Natural killer cell (primary cell): Measurements from ENCODE around the gene KRTAP9-9. TPM values are rescaled to one million over a fixed set of nuclear protein-coding genes. Genes with fewer than 3 reads are reported as not detected.
"Not testable (repeated sequence)": the region's sequence is repeated elsewhere in the genome, so short reads cannot be mapped to it uniquely, and the experiment has no call there.

Experiments used
- ATAC-seq, 3 donors: fragments of 150-1000 bp in 2 of 3; fragments of 200-7000 bp in 1 of 3; cut with Tn5 transposase; 1 replicate in 1 of 3; 2 replicates in 2 of 3; pipeline ENCODE4 v1.10.0; 2021; ENCODE audit warnings: mild to moderate bottlenecking in 2 of 3, moderate library complexity in 2 of 3
- DNase-seq, 2 donors: peaks; one replicate each; pipeline versions ENCODE4 v3.0.0 to v3.0.0-alpha.2; 2013 to 2021; ENCODE audit warnings: mixed read lengths in 1 of 2
- H3K27ac ChIP-seq: one replicate; pipeline ENCODE4 v1.5.1; 2013; ENCODE audit warnings: mild to moderate bottlenecking, low read length
- H3K27me3 ChIP-seq: one replicate; pipeline ENCODE4 v1.6.1; 2013; ENCODE audit warnings: low read length; ENCODE audit not compliant: control insufficient read depth, insufficient read depth
- H3K36me3 ChIP-seq: one replicate; pipeline ENCODE4 v1.6.1; 2013; ENCODE audit warnings: low read length; ENCODE audit not compliant: control insufficient read depth, insufficient read depth
- H3K4me1 ChIP-seq: one replicate; pipeline ENCODE4 v1.6.1; 2013; ENCODE audit warnings: low read length; ENCODE audit not compliant: control insufficient read depth, insufficient read depth
- H3K4me3 ChIP-seq: one replicate; pipeline ENCODE4 v1.5.1; 2013; ENCODE audit warnings: low read length
- H3K9me3 ChIP-seq: one replicate; pipeline ENCODE4 v1.6.1; 2013; ENCODE audit warnings: low read length; ENCODE audit not compliant: control insufficient read depth, insufficient read depth
- H3K27ac Mint-ChIP-seq, 2 donors: one replicate each; pipeline ENCODE4 v1.8.0; 2022; ENCODE audit warnings: mild to moderate bottlenecking in 2 of 2, mixed read lengths in 2 of 2, moderate library complexity in 1 of 2
- H3K27me3 Mint-ChIP-seq, 2 donors: one replicate each; pipeline ENCODE4 v1.8.0; 2022; ENCODE audit warnings: low read depth in 2 of 2, mixed read lengths in 2 of 2
- H3K36me3 Mint-ChIP-seq: one replicate; pipeline ENCODE4 v1.8.0; 2022; ENCODE audit warnings: mixed read lengths
- H3K4me1 Mint-ChIP-seq, 2 donors: one replicate each; pipeline ENCODE4 v1.8.0; 2022; ENCODE audit warnings: mixed read lengths in 2 of 2
- H3K4me3 Mint-ChIP-seq: one replicate; pipeline ENCODE4 v1.8.0; 2022; ENCODE audit warnings: mild to moderate bottlenecking, moderate library complexity, mixed read lengths
- H3K9me3 Mint-ChIP-seq, 2 donors: one replicate each; pipeline ENCODE4 v1.8.0; 2022; ENCODE audit warnings: mixed read lengths in 2 of 2
- WGBS: methylation state at CpG from one replicate; pipeline ENCODE4 v1.1.7; 2013; ENCODE audit warnings: missing lambda C conversion rate; ENCODE audit not compliant: insufficient coverage; 5-methylcytosine and 5-hydroxymethylcytosine counted together
- intact Hi-C: fragments of 100-400 bp; cut with micrococcal nuclease; formaldehyde crosslinking; loops from one replicate; pipeline ENCODE4 v1.14.2; 2022
- total RNA-seq, 4 donors: library from RNA; stranded (reverse); fragments of 120-200 nt in 1 of 4; gene quantifications; one replicate each; pipeline versions ENCODE4 v1.2.3 to v1.2.4, GENCODE V29; 2013 to 2022
- TF ChIP-seq, protein P1 (sequence below): fragments of 200-600 bp; IDR thresholded peaks from one replicate; pipeline ENCODE4 v1.8.0; 2022; ENCODE audit warnings: antibody characterized with exemption

Gene KRTAP9-9
- total RNA-seq, 3 donors from 2014 or later (not counting 1 experiment from before 2014, with no cell fraction given): not detected

- WGBS: 57% methylated on average over 1 of the region's 1 CpG
- Histone ChIP-seq H3K36me3 (no peaks in the 10 kb centered on the region), H3K27ac (no peak overlapping the region), H3K27me3 (no peaks in the 10 kb centered on the region), H3K4me3 (no peak overlapping the region), H3K4me1 (no peaks in the 10 kb centered on the region), H3K9me3 (no peaks in the 10 kb centered on the region)
- no peak for ATAC-seq
- no peak overlapping the region for H3K4me3 Mint-ChIP-seq
- no peaks in the 10 kb centered on the region for H3K9me3 Mint-ChIP-seq
- H3K4me1 Mint-ChIP-seq: no peaks in the 10 kb centered on the region
- H3K27me3 Mint-ChIP-seq: peaks cover 12 to 26% of the 10 kb centered on the region in 2 donors
- H3K36me3 Mint-ChIP-seq: no peaks in the 10 kb centered on the region
- TF ChIP-seq, protein P1, sequence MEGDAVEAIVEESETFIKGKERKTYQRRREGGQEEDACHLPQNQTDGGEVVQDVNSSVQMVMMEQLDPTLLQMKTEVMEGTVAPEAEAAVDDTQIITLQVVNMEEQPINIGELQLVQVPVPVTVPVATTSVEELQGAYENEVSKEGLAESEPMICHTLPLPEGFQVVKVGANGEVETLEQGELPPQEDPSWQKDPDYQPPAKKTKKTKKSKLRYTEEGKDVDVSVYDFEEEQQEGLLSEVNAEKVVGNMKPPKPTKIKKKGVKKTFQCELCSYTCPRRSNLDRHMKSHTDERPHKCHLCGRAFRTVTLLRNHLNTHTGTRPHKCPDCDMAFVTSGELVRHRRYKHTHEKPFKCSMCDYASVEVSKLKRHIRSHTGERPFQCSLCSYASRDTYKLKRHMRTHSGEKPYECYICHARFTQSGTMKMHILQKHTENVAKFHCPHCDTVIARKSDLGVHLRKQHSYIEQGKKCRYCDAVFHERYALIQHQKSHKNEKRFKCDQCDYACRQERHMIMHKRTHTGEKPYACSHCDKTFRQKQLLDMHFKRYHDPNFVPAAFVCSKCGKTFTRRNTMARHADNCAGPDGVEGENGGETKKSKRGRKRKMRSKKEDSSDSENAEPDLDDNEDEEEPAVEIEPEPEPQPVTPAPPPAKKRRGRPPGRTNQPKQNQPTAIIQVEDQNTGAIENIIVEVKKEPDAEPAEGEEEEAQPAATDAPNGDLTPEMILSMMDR: no peak
- no peak overlapping the region for H3K27ac Mint-ChIP-seq
- DNase-seq: no peak
- intact Hi-C loops: no loop called here
These were observed 16.7 kb downstream of the KRTAP9-9 start for GRCh38 chr17:41271858-41272257.

DNA sequence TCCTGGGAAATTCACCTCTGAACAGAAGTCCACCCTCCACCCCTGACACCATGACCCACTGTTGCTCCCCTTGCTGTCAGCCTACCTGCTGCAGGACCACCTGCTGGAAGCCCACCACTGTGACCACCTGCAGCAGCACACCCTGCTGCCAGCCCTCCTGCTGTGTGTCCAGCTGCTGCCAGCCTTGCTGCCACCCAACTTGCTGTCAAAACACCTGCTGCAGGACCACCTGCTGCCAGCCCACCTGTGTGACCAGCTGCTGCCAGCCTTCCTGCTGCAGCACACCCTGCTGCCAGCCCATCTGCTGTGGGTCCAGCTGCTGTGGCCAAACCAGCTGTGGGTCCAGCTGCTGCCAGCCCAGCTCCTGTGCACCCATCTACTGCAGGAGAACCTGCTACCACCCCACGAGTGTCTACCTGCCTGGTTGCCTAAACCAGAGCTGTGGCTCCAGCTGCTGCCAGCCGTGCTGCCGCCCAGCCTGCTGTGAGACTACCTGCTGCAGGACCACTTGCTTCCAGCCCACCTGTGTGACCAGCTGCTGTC lies 20.5 kb downstream of the KRTAP9-9 start, which contains the start of gene KRTAP9-7:
TSS of gene KRTAP9-7 (plus strand) at position 51 of the 543 bp plus-strand sequence. CDS start at position 51, 0 bp downstream.
- peak in 1 of 2 donors; percentile 1 for DNase-seq

DNA sequence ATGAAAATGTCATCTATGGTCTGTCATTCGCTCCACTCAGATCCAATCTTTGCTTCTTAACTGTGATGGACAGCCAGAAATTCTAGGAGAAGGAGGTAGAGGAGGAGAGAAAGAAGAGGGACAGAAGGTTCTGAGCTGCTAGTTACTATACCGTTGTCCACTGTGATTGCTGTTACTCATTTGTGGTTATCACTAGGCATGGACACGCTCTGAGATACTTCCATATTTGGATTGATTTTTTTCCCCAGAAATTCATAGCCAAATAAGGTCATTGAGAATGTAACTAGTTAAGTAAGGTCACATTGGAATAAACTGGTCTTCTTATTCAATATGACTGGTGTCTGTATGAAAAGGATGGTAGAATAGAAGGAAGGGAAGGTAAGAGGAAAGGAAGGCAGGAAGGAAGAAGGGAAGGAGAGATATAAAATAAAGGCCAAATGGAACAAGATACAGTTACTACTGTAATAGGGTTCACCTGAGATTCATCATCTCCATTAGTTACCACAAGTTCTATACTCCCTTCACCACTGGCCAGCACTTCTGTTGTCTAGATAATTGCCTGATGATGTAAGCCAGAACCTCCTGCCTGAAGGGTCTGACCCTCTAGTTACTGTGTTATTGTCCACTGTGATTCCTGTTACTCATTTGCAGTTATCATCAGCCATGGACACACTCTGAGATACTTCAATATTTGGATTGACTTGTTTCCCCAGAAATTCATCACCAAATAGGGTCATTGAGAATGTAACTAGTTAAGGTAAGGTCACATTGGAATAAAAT lies 23.2 kb downstream of the KRTAP9-9 start:
- H3K4me1 ChIP-seq: no peaks in the 10 kb centered on the region
- no peaks in the 10 kb centered on the region for H3K36me3 ChIP-seq
- peaks cover 4% of the 10 kb centered on the region for H3K27me3 ChIP-seq
- Mint-ChIP-seq H3K27me3 (peaks cover 20 to 54% of the 10 kb centered on the region in 2 donors), H3K36me3 (no peaks in the 10 kb centered on the region), H3K9me3 (no peaks in the 10 kb centered on the region), H3K27ac (no peak overlapping the region), H3K4me1 (no peaks in the 10 kb centered on the region), H3K4me3 (no peak overlapping the region)
- intact Hi-C loops: no loop called here
- no peak overlapping the region for H3K4me3 ChIP-seq
- no peak overlapping the region for H3K27ac ChIP-seq
- H3K9me3 ChIP-seq: no peaks in the 10 kb centered on the region
- WGBS: 94% methylated on average over 3 of the region's 3 CpGs
- ATAC-seq (no peak), DNase-seq (peak in 1 of 2 donors; percentile 0)
- TF ChIP-seq, protein P1: no peak

More for the DNA sequence above, 20.5 kb downstream of the KRTAP9-9 start, which contains the start of gene KRTAP9-7:
- not testable (repeated sequence) for H3K27ac ChIP-seq, ATAC-seq, H3K4me3 ChIP-seq, H3K36me3 Mint-ChIP-seq, H3K9me3 ChIP-seq, H3K4me1 Mint-ChIP-seq, H3K4me3 Mint-ChIP-seq, H3K27ac Mint-ChIP-seq, H3K36me3 ChIP-seq, H3K27me3 ChIP-seq, H3K4me1 ChIP-seq, H3K9me3 Mint-ChIP-seq
- intact Hi-C loops: loop anchor here (1.0 kb wide), 1 partner anchor 11 kb away; no protein-coding TSS in a partner anchor
- peaks cover 20 to 39% of the 10 kb centered on the region in 2 donors for H3K27me3 Mint-ChIP-seq
- WGBS: 87% methylated on average over 3 of the region's 3 CpGs

DNA sequence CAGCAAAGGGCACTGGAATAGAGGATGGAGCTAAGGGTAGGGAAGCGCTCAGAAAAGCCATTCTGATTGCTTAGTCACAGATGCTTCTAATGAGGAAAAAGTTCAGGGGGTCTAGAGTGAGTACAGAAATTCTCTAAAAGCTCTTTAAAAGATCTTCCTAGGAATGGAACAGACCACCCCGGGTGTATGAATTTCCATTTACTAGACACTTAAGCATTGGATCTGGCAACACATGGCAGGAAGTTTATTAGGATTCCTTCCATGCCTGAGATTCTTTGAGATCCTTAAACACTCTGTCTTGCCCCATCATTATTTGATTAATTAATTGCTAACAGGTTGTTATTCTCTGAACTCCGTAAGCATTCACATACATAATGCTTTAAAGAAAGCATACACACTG lies 28.9 kb downstream of the KRTAP9-9 start:
- H3K36me3 ChIP-seq: no peaks in the 10 kb centered on the region
- H3K27ac ChIP-seq: no peak overlapping the region
- Mint-ChIP-seq H3K9me3 (no peaks in the 10 kb centered on the region), H3K27ac (no peak overlapping the region), H3K4me3 (no peak overlapping the region), H3K27me3 (peaks cover 16 to 40% of the 10 kb centered on the region in 2 donors), H3K36me3 (no peaks in the 10 kb centered on the region), H3K4me1 (no peaks in the 10 kb centered on the region)
- no peaks in the 10 kb centered on the region for H3K27me3 ChIP-seq
- WGBS: 86% methylated on average over 2 of the region's 3 CpGs
- H3K4me1 ChIP-seq: no peaks in the 10 kb centered on the region
- no peak overlapping the region for H3K4me3 ChIP-seq
- TF ChIP-seq, protein P1: no peak
- ATAC-seq (no peak), DNase-seq (peak in 1 of 2 donors; percentile 1)
- intact Hi-C loops: no loop called here
- H3K9me3 ChIP-seq: no peaks in the 10 kb centered on the region
